ENCODE measurements around the gene ZC2HC1B. TPM values are rescaled to one million over a fixed set of nuclear protein-coding genes. Genes with fewer than 3 reads are reported as not detected.
"Not testable (repeated sequence)": the region's sequence is repeated elsewhere in the genome, so short reads cannot be mapped to it uniquely, and the experiment has no call there.

The ZC2HC1B gene
- total RNA-seq, 1 experiment from 2014 or later: not detected

- H3T11ph ChIP-seq (ENCODE audit: low read length): no peak overlapping the region
- no peak overlapping the region for H2BK5ac ChIP-seq (ENCODE audit: insufficient read length, low read length)
- no peak overlapping the region for H3K18ac ChIP-seq (ENCODE audit: insufficient read length, low read depth, low read length)
- no peak for TF ChIP-seq CTCF (conservative IDR thresholded peaks at IDR 0.05)
- Mint-ChIP-seq H3K4me1 (no peaks in the 10 kb centered on the region), H3K36me3 (ENCODE audit: insufficient read depth in 1 of 3, low read depth in 3 of 3) (peaks cover 3 to 12% (median 6%) of the 10 kb centered on the region in 3 experiments; a peak in 5 of 7 replicates), H3K9me3 (peaks cover 15 to 26% of the 10 kb centered on the region in 2 experiments), H3K4me3 (no peak overlapping the region), H3K27ac (no peak overlapping the region), H3K27me3 (ENCODE audit: low read depth) (no peaks in the 10 kb centered on the region; the same call in 1 of the 2 replicates)
- no peak overlapping the region for H2BK12ac ChIP-seq (ENCODE audit: insufficient read length, low read depth, low read length)
- H3K4me2 ChIP-seq (ENCODE audit: insufficient read depth, insufficient read length, low read length): no peak overlapping the region
- no peaks in the 10 kb centered on the region for H4K20me1 ChIP-seq (ENCODE audit: control insufficient read depth, insufficient read depth, insufficient read length)
- no peak overlapping the region for H2AFZ ChIP-seq (ENCODE audit: low read length)
- WGBS (ENCODE audit: extremely low coverage, insufficient read length, low lambda C conversion rate): no CpG with 5 or more reads among the region's 2 CpGs
- H2AK5ac ChIP-seq (ENCODE audit: insufficient read length, low read length): no peak overlapping the region
- H3K14ac ChIP-seq (ENCODE audit: insufficient read depth, low read length): no peak overlapping the region
- DNase-seq: no peak
- H4K5ac ChIP-seq (ENCODE audit: insufficient read length, low read depth, low read length): no peak overlapping the region
- no peak overlapping the region for H3K56ac ChIP-seq (ENCODE audit: insufficient read length, low read depth, low read length)
- H3K79me2 ChIP-seq (ENCODE audit: insufficient read depth, low read length): no peaks in the 10 kb centered on the region
- no peak overlapping the region for H3K9ac ChIP-seq (ENCODE audit: extremely low read depth, insufficient read length, low read length)
- no peak overlapping the region for H4K8ac ChIP-seq (replicated peaks; ENCODE audit: insufficient read length, low read depth, low read length)
- H2BK15ac ChIP-seq (ENCODE audit: low read depth, low read length): no peak overlapping the region
- no peaks in the 10 kb centered on the region for H3K9me3 ChIP-seq (ENCODE audit: control insufficient read depth, low read depth, low read length)
- no peak overlapping the region for H3K27ac ChIP-seq (ENCODE audit: insufficient read length, low read depth, low read length)
- H3K23me2 ChIP-seq (ENCODE audit: insufficient read length, low read depth, low read length, poor library complexity, severe bottlenecking): peaks cover 3% of the 10 kb centered on the region
- no peak overlapping the region for H4K91ac ChIP-seq (ENCODE audit: insufficient read length, low read depth, low read length)
- no peaks in the 10 kb centered on the region for H3K4me1 ChIP-seq (ENCODE audit: insufficient read depth, low read length)
- no peak overlapping the region for H2BK120ac ChIP-seq (ENCODE audit: low read depth, low read length, poor library complexity, severe bottlenecking)
- H3K79me1 ChIP-seq (ENCODE audit: insufficient read depth, low read depth, low read length, poor library complexity, severe bottlenecking): no peaks in the 10 kb centered on the region
- no peak overlapping the region for H3K4ac ChIP-seq (ENCODE audit: low read depth, low read length)
- no peak overlapping the region for H3K23ac ChIP-seq (ENCODE audit: insufficient read length, low read depth, low read length)
- H3K27me3 ChIP-seq (ENCODE audit: insufficient read depth, low read length): no peaks in the 10 kb centered on the region
- H2BK20ac ChIP-seq (ENCODE audit: low read depth, low read length, poor library complexity, severe bottlenecking): no peak overlapping the region
Measured at GRCh38 chr6:143872201-143872600, 7.9 kb downstream of the ZC2HC1B start.

GRCh38 chr6:143873600-143873999 is 9.3 kb downstream of the ZC2HC1B start:
- H3K4ac ChIP-seq (ENCODE audit: low read depth, low read length); H2BK120ac ChIP-seq (ENCODE audit: low read depth, low read length, poor library complexity, severe bottlenecking); H4K91ac ChIP-seq (ENCODE audit: insufficient read length, low read depth, low read length); H2AFZ ChIP-seq (ENCODE audit: low read length); H3K4me3 Mint-ChIP-seq; H3K4me1 ChIP-seq (ENCODE audit: insufficient read depth, low read length); H3K79me2 ChIP-seq (ENCODE audit: insufficient read depth, low read length); H3K4me2 ChIP-seq (ENCODE audit: insufficient read depth, insufficient read length, low read length); H2BK5ac ChIP-seq (ENCODE audit: insufficient read length, low read length); H3K27me3 ChIP-seq (ENCODE audit: insufficient read depth, low read length); H3K27ac Mint-ChIP-seq; H4K8ac ChIP-seq (replicated peaks; ENCODE audit: insufficient read length, low read depth, low read length); H3K14ac ChIP-seq (ENCODE audit: insufficient read depth, low read length); H3K23ac ChIP-seq (ENCODE audit: insufficient read length, low read depth, low read length); H3K56ac ChIP-seq (ENCODE audit: insufficient read length, low read depth, low read length); H3K9me3 ChIP-seq (ENCODE audit: control insufficient read depth, low read depth, low read length); H3T11ph ChIP-seq (ENCODE audit: low read length); DNase-seq; H2BK20ac ChIP-seq (ENCODE audit: low read depth, low read length, poor library complexity, severe bottlenecking); H3K27me3 Mint-ChIP-seq (ENCODE audit: low read depth); H2AK5ac ChIP-seq (ENCODE audit: insufficient read length, low read length); H3K79me1 ChIP-seq (ENCODE audit: insufficient read depth, low read depth, low read length, poor library complexity, severe bottlenecking); H4K20me1 ChIP-seq (ENCODE audit: control insufficient read depth, insufficient read depth, insufficient read length); H3K4me1 Mint-ChIP-seq; H4K5ac ChIP-seq (ENCODE audit: insufficient read length, low read depth, low read length); H3K9ac ChIP-seq (ENCODE audit: extremely low read depth, insufficient read length, low read length); H3K23me2 ChIP-seq (ENCODE audit: insufficient read length, low read depth, low read length, poor library complexity, severe bottlenecking); H2BK15ac ChIP-seq (ENCODE audit: low read depth, low read length); H3K18ac ChIP-seq (ENCODE audit: insufficient read length, low read depth, low read length); H3K27ac ChIP-seq (ENCODE audit: insufficient read length, low read depth, low read length); H2BK12ac ChIP-seq (ENCODE audit: insufficient read length, low read depth, low read length): not testable (repeated sequence)
- Mint-ChIP-seq H3K36me3 (ENCODE audit: insufficient read depth in 1 of 3, low read depth in 3 of 3) (peaks cover 3 to 12% (median 8%) of the 10 kb centered on the region in 3 experiments; a peak in 6 of 7 replicates), H3K9me3 (peaks cover 15 to 30% of the 10 kb centered on the region in 2 experiments)
- no CpG with 5 or more reads among the region's 4 CpGs for WGBS (ENCODE audit: extremely low coverage, insufficient read length, low lambda C conversion rate)
